NCI-H2227 treated with DMSO at 0.1 percent for 48 hours (cell line): ENCODE results near the gene C19orf85.

Experiments
- DNase-seq: peaks from one replicate; lab custom pipeline; 2025; lab: John Stamatoyannopoulos, UW

Gene C19orf85

DNA sequence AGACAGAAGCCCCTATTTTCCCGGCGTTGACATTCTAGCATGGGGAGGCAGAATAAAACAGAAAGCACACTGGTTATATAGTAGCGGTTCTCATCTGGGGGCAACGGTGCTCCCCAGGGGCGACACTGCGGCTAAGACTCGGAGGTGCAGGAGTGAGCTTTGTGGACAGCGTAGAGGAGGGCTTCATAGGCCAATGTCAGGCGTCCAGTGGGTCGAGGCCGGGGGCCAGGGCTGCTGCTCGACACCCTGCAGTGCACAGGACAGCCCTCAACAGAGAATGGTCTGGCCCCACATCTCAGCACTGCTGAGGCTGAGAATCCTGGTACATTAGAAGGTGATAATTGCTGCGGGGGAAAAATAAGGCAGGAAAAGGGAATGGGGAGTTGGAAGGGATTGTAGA lies 13.4 kb upstream of the C19orf85 start:
- DNase-seq = no peak

- DNase-seq = peak; percentile 100
Observed at GRCh38 chr19:55476100-55476775, 11.7 kb upstream of the C19orf85 start, which contains the start of gene ZNF628. Gene ZNF628, plus strand, starts transcription at chr19:55476617. Its CDS starts 3,294 bp downstream, at chr19:55479911.

- no peak for DNase-seq
Observed at GRCh38 chr19:55474269-55475265, 10.0 kb upstream of the C19orf85 start.

DNA sequence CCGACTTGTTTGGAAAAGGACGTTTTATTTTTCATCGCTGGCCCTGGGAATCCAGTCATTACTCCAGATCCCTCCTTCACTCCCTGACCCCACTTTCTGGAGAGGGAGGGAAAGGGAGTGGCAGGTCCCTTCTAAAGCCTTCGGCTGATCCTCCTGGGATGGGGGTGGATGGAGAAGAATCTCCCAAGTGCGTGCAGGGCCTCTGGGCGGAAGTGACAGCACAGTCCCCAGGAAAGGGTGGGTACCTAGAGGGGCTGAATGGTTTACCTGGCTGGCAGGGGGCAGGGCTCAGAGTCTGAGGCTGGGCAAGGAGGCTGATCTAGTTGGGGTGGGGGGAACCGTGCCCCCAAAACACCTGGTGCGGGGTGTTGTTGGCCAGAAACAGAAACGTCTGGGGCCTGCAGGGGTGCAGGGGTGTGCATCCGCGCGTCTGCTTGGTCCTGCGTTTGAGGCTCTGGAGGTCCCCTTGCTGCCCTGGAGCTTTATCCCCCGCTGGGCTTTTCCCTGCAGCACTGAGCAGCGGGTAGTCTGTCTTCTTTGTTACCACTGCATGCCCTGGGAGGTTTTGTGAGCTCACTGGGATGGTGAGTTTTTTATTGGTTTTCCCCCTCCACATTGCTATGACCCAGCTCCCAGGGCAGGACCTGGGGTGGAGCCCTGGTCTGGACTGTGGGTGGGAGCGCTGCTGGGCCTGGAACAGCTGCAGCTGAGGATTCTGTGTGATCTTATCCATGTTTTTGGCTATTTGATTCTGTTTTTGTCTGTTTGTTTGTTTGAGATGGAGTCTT lies 8.9 kb upstream of the C19orf85 start:
- peak; percentile 58 for DNase-seq

DNA sequence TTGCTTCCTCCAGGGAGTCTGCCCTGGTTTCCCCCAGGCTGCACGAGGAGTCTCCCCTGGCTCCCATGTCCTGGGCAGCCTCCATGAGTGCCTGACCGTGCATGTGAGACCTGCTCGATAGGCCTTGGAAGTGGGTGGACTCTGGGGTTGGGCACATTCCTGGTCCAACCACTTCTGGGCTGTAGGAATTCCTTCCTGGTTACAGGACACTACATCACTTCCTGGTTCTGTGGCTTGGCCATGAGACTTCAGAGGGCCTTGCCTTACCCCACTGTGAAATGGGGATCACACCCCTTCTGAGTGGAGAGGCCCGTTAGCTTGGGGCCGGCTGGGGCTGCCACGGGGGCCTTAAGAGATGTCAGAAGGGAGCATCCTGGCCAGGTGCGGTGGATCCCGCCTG lies 7.9 kb upstream of the C19orf85 start:
- no peak for DNase-seq

GRCh38 chr19:55471266-55471665 lies 6.7 kb upstream of the C19orf85 start:
- no peak for DNase-seq

GRCh38 chr19:55468054-55468393 lies 3.5 kb upstream of the C19orf85 start:
- no peak for DNase-seq

GRCh38 chr19:55467236-55468053 lies 2.9 kb upstream of the C19orf85 start:
- DNase-seq = no peak

- DNase-seq = no peak
Observed at GRCh38 chr19:55466241-55466614, 1.7 kb upstream of the C19orf85 start.

DNA sequence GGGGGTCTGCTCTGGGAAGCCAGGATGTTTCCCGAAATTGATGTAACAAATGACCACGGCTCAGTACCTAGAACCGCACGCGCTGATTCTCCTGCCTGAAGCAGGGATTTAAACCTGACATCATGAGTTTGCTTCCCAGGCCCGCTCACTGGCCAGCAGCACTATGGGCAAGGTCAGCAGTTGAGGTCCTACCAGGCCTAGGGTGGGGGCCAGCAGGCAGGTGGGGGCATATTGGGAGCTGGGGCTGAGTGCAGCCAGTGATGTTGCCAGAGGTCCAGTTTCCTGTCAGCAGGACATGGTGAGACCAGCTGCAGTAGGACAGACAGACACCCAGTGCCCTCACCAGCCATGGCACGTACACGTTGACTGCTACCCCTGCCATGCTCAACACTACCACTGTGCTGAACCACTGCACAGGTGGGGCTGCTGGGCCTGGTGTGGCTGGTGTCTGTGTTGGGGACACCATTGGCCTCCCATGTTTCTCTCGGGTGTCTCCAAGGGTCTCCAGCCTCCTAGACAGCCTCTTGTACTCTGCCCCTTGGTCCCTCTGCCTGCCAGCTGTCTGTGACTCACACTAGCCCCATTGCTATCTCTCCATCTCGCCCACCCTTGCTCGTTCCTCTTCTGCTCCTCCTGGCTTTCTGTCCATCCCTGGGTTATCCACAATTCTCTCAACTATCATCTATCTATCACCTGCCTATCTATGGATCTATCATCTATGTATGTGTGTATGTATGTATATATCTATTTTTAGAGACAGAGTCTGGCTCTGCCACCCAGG lies 1.1 kb upstream of the C19orf85 start:
- no peak for DNase-seq

- DNase-seq = no peak
Observed at GRCh38 chr19:55464039-55464661, 401 bp downstream of the C19orf85 start.

DNA sequence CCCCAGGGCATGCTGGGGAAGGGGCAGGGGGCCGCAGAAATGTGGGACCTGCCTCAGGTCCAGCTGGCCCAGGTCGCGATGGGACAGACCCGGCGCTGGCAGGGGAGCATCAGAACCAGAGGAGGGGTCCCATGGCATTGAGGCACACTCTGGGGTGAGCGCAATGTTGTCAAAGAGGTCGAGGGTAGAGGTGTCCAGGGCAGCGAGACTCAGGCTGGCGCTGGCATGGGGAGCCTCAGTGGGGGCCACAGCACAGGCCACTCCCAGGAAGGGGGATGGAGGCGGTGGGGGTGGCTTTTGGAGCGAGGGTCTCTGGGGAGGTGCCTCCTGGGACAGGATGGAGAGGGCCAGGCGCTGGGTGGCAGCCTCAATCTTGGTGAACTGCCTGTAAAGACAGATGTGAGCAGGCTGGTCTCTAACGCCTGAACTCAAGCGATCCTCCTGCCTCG lies 944 bp downstream of the C19orf85 start:
- no peak for DNase-seq

DNA sequence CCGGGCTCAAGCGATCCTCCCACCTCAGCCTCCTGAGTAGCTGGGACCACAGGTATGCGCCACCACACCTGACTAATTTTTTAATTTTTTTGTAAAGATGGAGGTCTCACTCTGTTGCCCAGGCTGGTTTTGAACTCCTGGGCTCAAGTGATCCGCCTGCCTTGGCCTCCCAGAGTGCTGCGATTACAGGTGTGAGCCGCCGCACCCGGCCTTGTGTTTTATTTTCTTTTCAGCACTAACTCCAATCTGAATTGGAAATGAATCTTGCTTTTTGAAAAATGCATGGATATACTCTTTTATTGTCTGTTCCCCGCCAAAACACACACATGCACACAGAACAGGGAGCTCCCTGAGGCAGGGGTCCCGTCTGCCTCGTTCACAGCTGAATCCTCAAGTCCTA lies 1.8 kb downstream of the C19orf85 start:
- DNase-seq = no peak

DNA sequence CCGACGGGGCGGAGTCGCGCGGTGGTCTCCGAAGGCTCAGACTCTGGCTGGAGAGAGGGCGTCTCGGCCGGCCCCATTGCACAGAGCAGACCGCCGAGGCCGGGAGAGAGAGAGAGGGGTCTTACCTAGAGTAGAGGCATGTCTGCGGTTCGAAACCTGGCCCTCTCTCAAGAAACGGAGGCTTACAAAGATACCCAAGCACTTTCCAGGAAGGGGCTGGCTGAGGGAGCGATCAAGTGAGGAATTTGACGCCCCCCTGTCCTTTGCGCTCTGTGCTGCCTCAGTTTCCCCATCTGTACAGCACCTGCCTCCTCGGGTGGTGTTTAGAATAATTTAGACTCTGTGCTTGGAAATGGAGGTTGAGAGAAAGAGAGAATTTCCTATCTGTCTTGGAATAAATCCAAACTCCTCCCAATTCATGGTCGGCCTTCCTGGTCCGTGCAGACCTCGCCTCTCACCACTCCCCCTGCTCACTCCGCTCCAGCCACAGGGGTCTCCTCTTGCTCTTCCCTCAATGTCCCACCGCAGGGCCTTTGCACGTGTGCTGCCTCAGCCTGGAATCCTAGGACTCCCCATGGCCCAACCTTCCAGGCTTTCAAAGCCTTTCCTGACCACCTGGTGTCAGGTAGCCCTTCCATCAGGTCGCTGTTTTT lies 2.5 kb downstream of the C19orf85 start:
- DNase-seq = no peak

GRCh38 chr19:55461259-55461973 lies 3.1 kb downstream of the C19orf85 start, which contains the start of gene ISOC2:
Gene ISOC2, minus strand, starts transcription at chr19:55461642. Its CDS starts 5,156 bp downstream, at chr19:55456486.
- DNase-seq = peak; percentile 100

DNA sequence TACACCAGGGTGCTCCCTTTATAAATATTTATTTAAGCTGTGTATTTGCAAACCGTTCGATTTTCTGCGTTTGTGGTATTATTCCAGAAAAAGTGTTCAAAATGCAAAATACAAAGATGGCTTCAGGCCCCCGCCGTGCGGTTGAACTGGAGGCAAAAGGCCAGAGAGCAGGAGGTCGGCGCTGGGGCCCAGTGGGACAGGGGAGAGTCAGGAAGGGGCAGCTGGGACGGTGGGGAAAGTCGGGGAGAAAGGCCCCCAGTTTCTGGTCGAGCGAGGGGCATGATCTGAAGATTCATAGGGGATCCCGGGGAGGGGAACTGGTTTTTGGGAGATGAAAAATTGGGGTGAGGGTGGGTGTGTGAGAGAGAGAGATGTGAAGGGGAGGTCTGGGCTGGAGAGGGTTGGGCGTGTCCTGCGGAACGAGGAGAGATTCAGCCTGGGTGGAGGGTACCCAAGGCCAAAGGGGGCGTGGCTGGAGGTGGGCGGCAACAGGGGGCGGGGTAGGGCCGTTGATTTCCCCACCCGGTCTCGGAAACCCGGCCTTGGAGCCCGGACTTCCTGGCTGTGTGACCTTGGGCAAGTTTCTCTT lies 3.8 kb downstream of the C19orf85 start:
- peak; percentile 78 for DNase-seq

- DNase-seq = peak; percentile 88
Observed at GRCh38 chr19:55459950-55460657, 4.4 kb downstream of the C19orf85 start.

- DNase-seq = no peak
Observed at GRCh38 chr19:55459551-55459949, 5.0 kb downstream of the C19orf85 start.
